D721Med (cell line): Measurements from ENCODE around the gene CFAP57.

Experiments used
- DNase-seq: peaks from one replicate; pipeline ENCODE4 v3.0.0; 2011; ENCODE audit warnings: low spot score; ENCODE audit not compliant: insufficient read length
- FAIRE-seq: peaks from 2 replicates; lab custom pipeline; 2011; peaks lifted over from hg19 to GRCh38; lab: Jason Lieb, UNC
- CTCF ChIP-seq: IDR thresholded peaks from 2 replicates; pipeline ENCODE4 v1.5.1; 2012; ENCODE audit warnings: mild to moderate bottlenecking, control low read depth; ENCODE audit not compliant: insufficient read depth; ENCODE audit errors: missing control alignments

The CFAP57 gene

GRCh38 chr1:43296207-43296606, 124.1 kb downstream of the CFAP57 start:
- no peak for DNase-seq
- no peak for TF ChIP-seq CTCF
- FAIRE-seq = no peak

- DNase-seq (no peak), FAIRE-seq (no peak)
- no peak for TF ChIP-seq CTCF
Measured at GRCh38 chr1:43298055-43298454, 125.9 kb downstream of the CFAP57 start.

GRCh38 chr1:43299101-43299500, 127.0 kb downstream of the CFAP57 start:
- DNase-seq (no peak), FAIRE-seq (no peak)
- no peak for TF ChIP-seq CTCF

- no peak for TF ChIP-seq CTCF
- FAIRE-seq (no peak), DNase-seq (no peak)
Measured at GRCh38 chr1:43300378-43301094, 128.4 kb downstream of the CFAP57 start, which contains the start of gene TIE1. Gene TIE1, plus strand, starts transcription at chr1:43300982. Its CDS starts 90 bp downstream, at chr1:43301072.

- DNase-seq = no peak
- no peak for FAIRE-seq
Measured at GRCh38 chr1:43302201-43302600, 130.1 kb downstream of the CFAP57 start.

GRCh38 chr1:43302721-43303470, 130.8 kb downstream of the CFAP57 start:
- no peak for FAIRE-seq

More at GRCh38 chr1:43302201-43302600, 130.1 kb downstream of the CFAP57 start:
- TF ChIP-seq CTCF = no peak

More at GRCh38 chr1:43302721-43303470, 130.8 kb downstream of the CFAP57 start:
- no peak for DNase-seq
- no peak for TF ChIP-seq CTCF
